ENCODE results near the gene ATP6V1C2. TPM values are rescaled to one million over a fixed set of nuclear protein-coding genes. Genes with fewer than 3 reads are reported as not detected.

The ATP6V1C2 gene
- total RNA-seq, 1 experiment from 2014 or later = 2.0 TPM

- no peaks in the 10 kb centered on the region for H4K20me1 ChIP-seq (ENCODE audit: insufficient read depth)
- no peak overlapping the region for H3K4me3 ChIP-seq (replicated peaks in 1 of 2; ENCODE audit: low read depth in 1 of 2, low read length in 2 of 2)
- no peak overlapping the region for H2AFZ ChIP-seq (ENCODE audit: low read depth, low read length, poor library complexity, severe bottlenecking)
- ATAC-seq (no peak), DNase-seq (ENCODE audit: low read depth, low spot score) (no peak)
- H3K9me3 ChIP-seq (ENCODE audit: control insufficient read depth in 1 of 2, insufficient read depth in 1 of 2, low read depth in 1 of 2, low read length in 2 of 2) = no peaks in the 10 kb centered on the region
- TF ChIP-seq ELF1 (IDR thresholded peaks at IDR 0.05; ENCODE audit: borderline replicate concordance, low read depth) (no peak), TCF7L2 (IDR thresholded peaks at IDR 0.05; ENCODE audit: borderline replicate concordance, extremely low read depth, insufficient read depth, insufficient read length) (no peak), EZH2 (IDR thresholded peaks at IDR 0.05) (no peak), SIN3A (IDR thresholded peaks at IDR 0.05; ENCODE audit: low read depth) (no peak), POLR2A (IDR thresholded peaks at IDR 0.05; ENCODE audit: borderline replicate concordance, extremely low read depth, insufficient read depth, insufficient read length) (no peak), YY1 (IDR thresholded peaks at IDR 0.05; ENCODE audit: extremely low read depth, insufficient replicate concordance, low read depth, low read length) (no peak)
- ChIA-PET CTCF (no interaction called here), RAD21 (ENCODE audit: low non-redundant PET in 1 of 2, low total read pairs in 2 of 2, uncharacterized antibody in 2 of 2, unreplicated experiment in 2 of 2) (no interaction called here), POLR2A (no interaction called here)
- H3K4me2 ChIP-seq (ENCODE audit: low read length) = peak overlapping the region; percentile 53
- H3K27ac ChIP-seq (ENCODE audit: low read depth, low read length) = no peak overlapping the region
- no TSS peak for BruUV-seq (replicated peaks)
- peaks cover 11 to 30% of the 10 kb centered on the region in 2 experiments for H3K4me1 ChIP-seq (ENCODE audit: control insufficient read depth in 1 of 2, insufficient read depth in 2 of 2, low read length in 2 of 2)
- H3K79me2 ChIP-seq (ENCODE audit: insufficient read depth, low read length) = no peaks in the 10 kb centered on the region
- intact Hi-C loops (cut with micrococcal nuclease) = no loop called here
- H3K9me2 ChIP-seq (ENCODE audit: insufficient read depth) = no peaks in the 10 kb centered on the region
- peak overlapping the region; percentile 16; the same call in 1 of the 2 replicates for H3K9ac ChIP-seq (ENCODE audit: low read length)
- no peaks in the 10 kb centered on the region for H3K27me3 ChIP-seq (ENCODE audit: insufficient read depth, low read length)
- H3K36me3 ChIP-seq (ENCODE audit: control insufficient read depth in 1 of 2, insufficient read depth in 2 of 2, low read length in 2 of 2) = no peaks in the 10 kb centered on the region
These were observed 43.5 kb downstream of the ATP6V1C2 start for GRCh38 chr2:10764896-10765295.

- ATAC-seq (peak; percentile 69), DNase-seq (ENCODE audit: low read depth, low spot score) (peak; percentile 42)
- no peaks in the 10 kb centered on the region for H3K79me2 ChIP-seq (ENCODE audit: insufficient read depth, low read length)
- TF ChIP-seq ZNF274 (IDR thresholded peaks at IDR 0.05; ENCODE audit: low read depth, low read length) (no peak), SRF (IDR thresholded peaks at IDR 0.05; ENCODE audit: low read depth) (no peak), SP1 (IDR thresholded peaks at IDR 0.05; ENCODE audit: low read depth) (no peak), CBX3 (IDR thresholded peaks at IDR 0.05; ENCODE audit: low read depth) (no peak), JUND (IDR thresholded peaks at IDR 0.05) (no peak), ZFX (IDR thresholded peaks at IDR 0.05) (no peak), EZH2 (IDR thresholded peaks at IDR 0.05) (no peak), SIN3A (IDR thresholded peaks at IDR 0.05; ENCODE audit: low read depth) (no peak), ZBTB33 (IDR thresholded peaks at IDR 0.05; ENCODE audit: extremely low read depth, insufficient replicate concordance, low read length) (no peak), RAD21 (IDR thresholded peaks at IDR 0.05; ENCODE audit: low read depth) (no peak), YY1 (IDR thresholded peaks at IDR 0.05; ENCODE audit: extremely low read depth, insufficient replicate concordance, low read depth, low read length) (no peak), FOSL1 (IDR thresholded peaks at IDR 0.05; ENCODE audit: low read depth) (no peak), ATF3 (IDR thresholded peaks at IDR 0.05) (no peak), EZH2phosphoT487 (IDR thresholded peaks at IDR 0.05; ENCODE audit: borderline replicate concordance) (no peak), MAX (IDR thresholded peaks at IDR 0.05) (no peak), POLR2AphosphoS5 (IDR thresholded peaks at IDR 0.05; ENCODE audit: low read depth, low read length) (no peak)
- no peaks in the 10 kb centered on the region for H3K27me3 ChIP-seq (ENCODE audit: insufficient read depth, low read length)
- no peak overlapping the region for H3K27ac ChIP-seq (ENCODE audit: low read depth, low read length)
- no peaks in the 10 kb centered on the region for H3K9me3 ChIP-seq (ENCODE audit: control insufficient read depth in 1 of 2, insufficient read depth in 1 of 2, low read depth in 1 of 2, low read length in 2 of 2)
- H3K4me2 ChIP-seq (ENCODE audit: low read length) = peak overlapping the region; percentile 53
- no TSS peak for BruUV-seq (replicated peaks)
- H3K36me3 ChIP-seq (ENCODE audit: control insufficient read depth in 1 of 2, insufficient read depth in 2 of 2, low read length in 2 of 2) = no peaks in the 10 kb centered on the region
- H2AFZ ChIP-seq (ENCODE audit: low read depth, low read length, poor library complexity, severe bottlenecking) = no peak overlapping the region
- peaks cover 11 to 30% of the 10 kb centered on the region in 2 experiments for H3K4me1 ChIP-seq (ENCODE audit: control insufficient read depth in 1 of 2, insufficient read depth in 2 of 2, low read length in 2 of 2)
- peak overlapping the region; percentile 16; the same call in 1 of the 2 replicates for H3K9ac ChIP-seq (ENCODE audit: low read length)
- ChIA-PET CTCF (no interaction called here), POLR2A (interaction anchor here (0.6 kb wide), 1 partner anchor 63 kb away, joined by 3 read pairs; no protein-coding TSS in a partner anchor), RAD21 (ENCODE audit: low non-redundant PET in 1 of 2, low total read pairs in 2 of 2, uncharacterized antibody in 2 of 2, unreplicated experiment in 2 of 2) (no interaction called here)
- intact Hi-C loops (cut with micrococcal nuclease) = no loop called here
- no peaks in the 10 kb centered on the region for H4K20me1 ChIP-seq (ENCODE audit: insufficient read depth)
- H3K4me3 ChIP-seq (replicated peaks in 1 of 2; ENCODE audit: low read depth in 1 of 2, low read length in 2 of 2) = no peak overlapping the region
- H3K9me2 ChIP-seq (ENCODE audit: insufficient read depth) = no peaks in the 10 kb centered on the region
These were observed 44.0 kb downstream of the ATP6V1C2 start for GRCh38 chr2:10765461-10765860.

Data from HCT116 (cell line).